Skeletal muscle tissue (tissue), 4 donors: ENCODE measurements around the gene ADK. TPM values are rescaled to one million over a fixed set of nuclear protein-coding genes. Genes with fewer than 3 reads are reported as not detected.

Experiments used
- H3K27ac ChIP-seq: one replicate; pipeline ENCODE4 v1.7.0; 2013; ENCODE audit warnings: mild to moderate bottlenecking, low read depth, low read length, inconsistent platforms
- H3K27me3 ChIP-seq, 3 donors: one replicate each; pipeline ENCODE4 v1.7.0; 2013; ENCODE audit warnings: low read length in 3 of 3; ENCODE audit not compliant: control insufficient read depth in 3 of 3, insufficient read depth in 3 of 3
- H3K36me3 ChIP-seq, 3 donors: one replicate each; pipeline ENCODE4 v1.7.0; 2013; ENCODE audit warnings: low read length in 3 of 3; ENCODE audit not compliant: control insufficient read depth in 3 of 3, insufficient read depth in 3 of 3
- H3K4me1 ChIP-seq, 3 donors: one replicate each; pipeline ENCODE4 v1.7.0; 2013; ENCODE audit warnings: low read length in 3 of 3, mild to moderate bottlenecking in 3 of 3; ENCODE audit not compliant: control insufficient read depth in 3 of 3, insufficient read depth in 3 of 3
- H3K4me3 ChIP-seq, 3 donors: one replicate each; pipeline ENCODE4 v1.7.0; 2013; ENCODE audit warnings: low read length in 3 of 3
- H3K9ac ChIP-seq, 3 donors: one replicate each; pipeline ENCODE4 v1.7.0; 2013; ENCODE audit warnings: low read length in 3 of 3, mild to moderate bottlenecking in 3 of 3, moderate library complexity in 2 of 3, low read depth in 1 of 3
- H3K9me3 ChIP-seq, 3 donors: one replicate each; pipeline ENCODE4 v1.7.0; 2013; ENCODE audit warnings: low read length in 3 of 3; ENCODE audit not compliant: control insufficient read depth in 3 of 3
- total RNA-seq: library from RNA; depleted of rRNA; stranded (reverse); fragments of >200 nt; gene quantifications from one replicate; pipeline ENCODE4 v1.2.3, GENCODE V29; 2014
- donor health status: Osteomylitis.

ADK gene
- total RNA-seq, 1 donor from 2014 or later: 28.2 TPM

DNA sequence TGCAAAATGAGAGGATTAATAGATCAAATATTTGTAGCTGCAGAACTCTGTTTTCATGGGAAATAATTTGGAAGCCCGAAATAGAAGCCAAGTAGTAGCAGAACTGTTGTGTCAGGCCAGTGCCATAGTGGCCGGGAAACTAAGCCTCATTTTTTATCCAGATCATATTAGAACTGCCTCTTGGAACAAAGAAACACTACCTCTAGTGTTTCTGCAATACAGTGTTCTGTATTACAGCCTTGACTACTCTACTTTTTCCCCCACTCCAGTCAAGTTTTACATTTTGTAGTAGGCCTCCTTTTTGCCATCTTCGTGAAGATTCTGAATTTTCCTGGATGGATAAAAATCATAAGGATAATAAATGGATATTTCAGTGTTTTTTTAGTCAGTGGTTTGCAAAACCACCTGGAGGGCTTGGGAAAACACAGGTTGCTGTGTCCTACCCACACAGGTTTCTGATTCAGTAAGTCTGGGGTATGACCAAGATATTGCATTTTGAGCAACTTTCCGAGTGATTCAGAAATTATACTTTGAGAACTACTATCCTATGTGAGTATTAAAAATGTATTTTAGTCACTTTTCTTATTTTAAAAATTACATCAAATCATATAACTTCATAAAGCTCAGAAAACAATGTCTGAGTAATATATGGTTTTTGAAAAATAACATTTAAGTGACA is 349.1 kb downstream of the ADK start:
- peak overlapping the region in 1 of 3 donors; percentile 10 for H3K9ac ChIP-seq

DNA sequence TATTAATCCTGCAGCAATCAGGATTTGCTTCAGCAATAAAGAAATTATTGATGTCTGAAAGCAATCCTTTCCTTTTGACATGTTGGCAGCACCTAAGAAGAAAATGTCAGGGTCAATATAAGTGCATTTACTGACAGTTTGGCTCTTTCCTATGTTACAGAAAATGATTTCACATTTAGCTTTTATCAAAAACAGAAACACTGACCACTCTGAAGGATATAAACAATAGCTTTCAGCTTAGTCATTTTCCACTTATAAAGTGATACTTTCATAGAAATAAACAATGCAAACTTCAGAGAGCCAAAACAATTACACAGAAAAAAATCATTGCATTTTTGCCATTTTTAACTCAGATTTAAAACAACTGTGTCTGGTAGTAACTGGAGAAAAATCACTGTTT is 349.8 kb downstream of the ADK start:
- H3K27ac ChIP-seq: no peak overlapping the region
- no peaks in the 10 kb centered on the region for H3K9me3 ChIP-seq
- H3K27me3 ChIP-seq: no peaks in the 10 kb centered on the region
- no peaks in the 10 kb centered on the region for H3K4me1 ChIP-seq
- H3K36me3 ChIP-seq: no peaks in the 10 kb centered on the region
- no peak overlapping the region for H3K4me3 ChIP-seq
- H3K9ac ChIP-seq: no peak overlapping the region

More for the DNA sequence above, 349.1 kb downstream of the ADK start:
- H3K4me3 ChIP-seq: no peak overlapping the region
- no peak overlapping the region for H3K27ac ChIP-seq
- H3K9me3 ChIP-seq: no peaks in the 10 kb centered on the region
- no peaks in the 10 kb centered on the region for H3K27me3 ChIP-seq
- H3K4me1 ChIP-seq: no peaks in the 10 kb centered on the region
- no peaks in the 10 kb centered on the region for H3K36me3 ChIP-seq

DNA sequence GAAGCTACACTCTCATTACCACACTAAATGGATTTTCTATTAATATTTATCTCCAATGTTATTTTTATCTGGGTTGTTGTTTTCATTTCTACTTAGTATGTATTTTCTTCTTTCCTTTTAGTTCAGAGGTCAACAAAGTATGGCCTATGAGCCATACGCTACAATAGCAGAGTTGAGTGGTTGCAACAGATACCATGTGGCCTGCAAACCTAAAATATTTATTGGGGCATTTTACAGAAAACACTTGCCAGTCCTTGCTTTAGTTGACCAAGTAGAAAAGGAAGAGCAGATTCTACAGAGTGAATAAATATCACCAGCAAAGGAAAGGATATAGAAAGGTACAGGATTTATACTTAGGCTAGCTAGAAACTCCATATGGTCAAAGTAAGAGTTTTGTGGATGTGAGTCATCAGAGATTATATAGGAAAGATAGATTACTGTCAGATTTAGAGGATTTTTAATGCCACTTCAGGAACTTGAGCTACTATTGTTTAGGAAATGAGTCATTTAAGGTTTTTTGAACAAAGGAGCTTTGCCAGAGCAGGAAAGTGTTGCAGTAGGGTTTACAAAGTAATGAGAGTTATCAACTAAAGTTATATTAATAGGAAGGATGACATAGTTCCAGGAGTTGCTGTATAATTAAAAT is 352.1 kb downstream of the ADK start:
- Histone ChIP-seq H3K27ac (no peak overlapping the region), H3K36me3 (peaks cover 0 to 2% (median 0%) of the 10 kb centered on the region in 3 donors), H3K4me1 (no peaks in the 10 kb centered on the region), H3K9me3 (no peaks in the 10 kb centered on the region), H3K9ac (no peak overlapping the region), H3K4me3 (no peak overlapping the region), H3K27me3 (no peaks in the 10 kb centered on the region)

DNA sequence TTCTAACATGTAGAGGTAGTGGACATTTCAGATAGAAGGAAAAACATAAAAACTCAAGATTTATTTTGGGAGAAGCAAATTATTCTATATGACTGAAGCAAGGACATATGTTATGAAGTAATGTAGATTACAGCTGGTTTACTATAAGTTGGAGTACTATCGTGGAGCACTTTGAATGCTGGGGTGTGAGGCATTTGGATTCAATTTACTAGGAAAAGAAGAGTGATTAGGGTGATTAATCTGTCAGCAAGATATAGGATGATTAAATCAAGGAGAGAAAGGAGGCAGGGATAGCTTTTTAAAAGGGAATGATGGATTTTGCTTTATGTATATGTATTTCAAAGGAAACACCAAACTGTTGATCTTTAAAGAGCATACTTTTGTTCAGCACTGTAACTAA is 356.9 kb downstream of the ADK start:
- H3K9me3 ChIP-seq: peaks cover 0 to 8% (median 0%) of the 10 kb centered on the region in 3 donors
- H3K4me1 ChIP-seq: no peaks in the 10 kb centered on the region
- no peak overlapping the region for H3K27ac ChIP-seq
- H3K9ac ChIP-seq: no peak overlapping the region
- peaks cover 0 to 2% (median 0%) of the 10 kb centered on the region in 3 donors for H3K36me3 ChIP-seq
- no peaks in the 10 kb centered on the region for H3K27me3 ChIP-seq
- H3K4me3 ChIP-seq: no peak overlapping the region

DNA sequence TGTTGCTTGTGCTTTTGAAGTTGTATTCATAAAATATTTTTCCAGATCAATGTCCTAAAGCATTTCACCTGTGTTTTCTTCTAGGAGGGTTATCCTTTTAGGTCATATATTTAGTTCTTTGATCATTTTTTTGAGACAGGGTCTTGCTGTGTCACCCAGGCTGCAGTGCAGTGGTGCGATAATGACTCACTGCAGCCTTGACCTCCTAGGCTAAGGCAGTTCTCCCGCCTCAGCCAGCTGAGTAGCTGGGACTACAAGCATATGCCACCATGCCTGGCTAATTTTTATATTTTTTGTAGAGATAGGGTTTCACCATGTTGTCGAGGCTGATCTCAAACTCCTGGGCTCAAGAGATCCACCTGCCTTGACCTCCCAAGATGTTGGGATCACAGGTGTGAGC is 359.6 kb downstream of the ADK start:
- no peaks in the 10 kb centered on the region for H3K27me3 ChIP-seq
- peaks cover 0 to 2% (median 0%) of the 10 kb centered on the region in 3 donors for H3K36me3 ChIP-seq
- H3K4me3 ChIP-seq: no peak overlapping the region
- H3K27ac ChIP-seq: no peak overlapping the region
- H3K9me3 ChIP-seq: peaks cover 0 to 8% (median 5%) of the 10 kb centered on the region in 3 donors
- no peaks in the 10 kb centered on the region for H3K4me1 ChIP-seq
- no peak overlapping the region for H3K9ac ChIP-seq

DNA sequence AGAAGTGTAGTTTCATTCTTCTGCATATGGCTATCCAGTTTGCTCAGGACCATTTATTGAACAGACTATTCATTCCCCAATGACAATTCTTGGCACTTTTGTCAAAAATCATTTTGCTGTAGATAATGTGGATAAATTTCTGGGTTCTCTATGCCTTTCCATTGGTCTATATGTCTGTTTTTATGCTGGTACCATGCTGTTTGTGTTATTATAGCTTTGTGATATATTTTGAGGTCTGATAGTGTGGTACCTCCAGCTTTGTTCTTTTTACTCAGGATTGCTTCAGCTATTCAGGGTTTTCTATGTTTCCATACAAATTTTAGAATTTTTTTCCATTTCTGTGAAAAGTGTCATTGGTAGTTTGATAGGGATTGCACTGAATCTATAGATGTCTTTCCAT is 360.0 kb downstream of the ADK start:
- H3K9ac ChIP-seq: no peak overlapping the region
- no peaks in the 10 kb centered on the region for H3K27me3 ChIP-seq
- H3K36me3 ChIP-seq: peaks cover 0 to 2% (median 0%) of the 10 kb centered on the region in 3 donors
- H3K9me3 ChIP-seq: peaks cover 0 to 8% (median 5%) of the 10 kb centered on the region in 3 donors
- H3K4me1 ChIP-seq: no peaks in the 10 kb centered on the region
- no peak overlapping the region for H3K27ac ChIP-seq
- no peak overlapping the region for H3K4me3 ChIP-seq

DNA sequence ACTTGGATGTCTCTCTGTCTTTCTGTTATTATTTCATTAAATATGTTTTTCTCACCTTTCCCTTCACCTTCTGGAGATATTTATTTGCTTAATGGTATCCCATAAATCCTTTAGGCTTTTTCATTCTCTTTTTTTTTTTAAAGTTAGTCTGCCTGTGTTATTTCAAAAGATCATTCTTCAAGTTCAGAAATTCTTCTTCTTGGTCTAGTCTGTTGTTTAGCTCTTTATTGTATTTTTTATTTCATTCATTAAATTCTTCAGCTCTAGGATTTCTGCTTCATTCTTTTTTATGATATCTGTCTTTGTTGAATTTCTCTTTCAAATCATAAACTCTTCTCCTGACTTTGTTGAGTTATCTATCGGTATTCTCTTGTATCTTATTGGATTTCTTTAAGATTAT is 363.3 kb downstream of the ADK start:
- Histone ChIP-seq H3K9ac (no peak overlapping the region), H3K4me1 (no peaks in the 10 kb centered on the region), H3K9me3 (peaks cover 0 to 8% (median 5%) of the 10 kb centered on the region in 3 donors), H3K27ac (no peak overlapping the region), H3K4me3 (no peak overlapping the region), H3K27me3 (no peaks in the 10 kb centered on the region), H3K36me3 (no peaks in the 10 kb centered on the region)

DNA sequence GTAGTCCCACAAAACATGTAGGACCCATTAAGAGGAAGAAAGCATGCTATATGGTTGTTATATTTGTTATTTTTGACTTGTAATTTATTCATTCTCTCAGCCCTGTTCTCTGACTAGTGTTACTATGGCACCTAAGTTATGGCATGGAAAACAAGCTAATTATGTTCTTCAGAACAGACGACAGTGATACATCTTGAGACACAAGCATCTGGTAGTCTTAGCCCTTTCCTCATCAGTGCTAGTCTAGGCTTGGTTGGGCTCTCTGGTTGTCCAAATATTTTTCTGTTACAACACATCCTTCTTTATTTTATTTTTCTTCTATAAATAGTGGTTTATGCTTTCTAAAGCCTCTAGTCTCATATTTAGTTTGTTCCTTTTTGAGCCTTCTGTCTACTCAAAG is 367.0 kb downstream of the ADK start:
- Histone ChIP-seq H3K27ac (no peak overlapping the region), H3K36me3 (no peaks in the 10 kb centered on the region), H3K9ac (no peak overlapping the region), H3K4me3 (no peak overlapping the region), H3K4me1 (no peaks in the 10 kb centered on the region), H3K27me3 (no peaks in the 10 kb centered on the region), H3K9me3 (peaks cover 0 to 5% (median 0%) of the 10 kb centered on the region in 3 donors)

DNA sequence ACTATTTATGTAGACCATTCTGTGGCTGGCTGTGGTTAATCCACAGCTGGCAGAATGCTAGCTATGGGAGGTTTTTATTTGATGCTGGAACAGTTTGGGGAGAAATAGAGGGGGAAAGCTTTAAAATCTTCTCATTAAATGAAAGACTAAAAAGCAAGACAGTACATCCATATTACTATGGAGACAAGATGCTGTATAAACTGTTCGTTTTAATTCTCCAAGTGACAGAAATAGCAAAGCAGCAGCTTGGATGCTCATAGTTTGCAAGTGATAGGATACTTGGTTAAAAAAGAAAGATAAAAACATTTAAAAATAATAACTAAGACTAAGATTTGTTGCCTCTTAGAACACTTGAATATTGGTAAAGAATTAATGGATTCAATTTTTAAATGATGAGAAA is 370.5 kb downstream of the ADK start:
- Histone ChIP-seq H3K4me1 (no peaks in the 10 kb centered on the region), H3K4me3 (no peak overlapping the region), H3K27me3 (no peaks in the 10 kb centered on the region), H3K36me3 (no peaks in the 10 kb centered on the region), H3K9ac (no peak overlapping the region), H3K9me3 (no peaks in the 10 kb centered on the region), H3K27ac (no peak overlapping the region)

DNA sequence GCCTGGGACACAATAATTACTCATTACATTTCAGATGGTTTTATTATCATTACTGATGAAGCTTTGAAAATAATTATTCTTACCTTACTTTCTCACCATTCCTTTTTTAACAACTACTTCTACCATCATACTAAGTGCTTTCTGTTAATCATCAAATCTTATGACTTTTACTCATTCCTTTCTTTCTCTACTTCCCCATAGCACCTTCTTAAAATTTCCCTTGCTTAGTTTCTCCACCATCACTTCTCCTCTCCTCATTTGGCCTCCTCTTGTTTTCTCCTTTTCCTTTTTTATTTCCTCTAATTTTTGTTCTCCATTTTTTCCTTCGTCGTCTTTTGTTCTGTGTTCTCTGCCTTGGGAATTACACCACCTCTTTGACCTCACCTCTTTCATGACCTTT is 372.2 kb downstream of the ADK start:
- Histone ChIP-seq H3K27me3 (no peaks in the 10 kb centered on the region), H3K4me3 (no peak overlapping the region), H3K4me1 (no peaks in the 10 kb centered on the region), H3K9ac (no peak overlapping the region), H3K27ac (no peak overlapping the region), H3K9me3 (no peaks in the 10 kb centered on the region), H3K36me3 (no peaks in the 10 kb centered on the region)
